ENCODE results near the gene CCR6.

DNA sequence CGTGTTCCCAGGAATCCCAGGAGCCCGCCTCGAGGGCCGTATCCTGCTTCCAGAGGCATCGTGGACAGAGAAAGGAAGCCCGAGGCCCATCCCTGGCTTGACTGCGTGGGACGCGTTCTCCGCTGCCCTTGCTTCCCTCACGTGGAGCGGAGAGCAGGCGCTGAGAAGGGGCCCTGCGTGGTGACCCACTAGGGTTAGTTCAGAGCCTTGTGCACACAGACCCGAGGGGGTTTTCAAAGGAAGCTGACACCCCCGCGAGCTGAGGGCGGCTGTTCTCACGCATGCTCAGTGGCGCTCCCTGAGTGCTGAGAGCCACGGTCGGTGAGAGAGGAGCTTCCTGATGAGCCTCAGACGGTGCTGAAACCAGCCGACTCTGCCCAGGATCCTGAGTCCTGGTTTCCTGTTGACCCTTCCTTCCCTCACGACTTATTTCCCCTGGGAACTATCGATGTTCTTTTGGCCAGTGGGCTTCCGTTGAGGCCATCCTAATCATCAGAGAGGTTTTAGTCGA is 28.9 kb upstream of the CCR6 start:
- TF ChIP-seq CTCF (IDR thresholded peaks at IDR 0.05) (no peak), POLR2A (IDR thresholded peaks at IDR 0.05) (no peak)

Data from sigmoid colon (tissue), 3 donors.